ENCODE measurements around the gene IQSEC1. TPM values are rescaled to one million over a fixed set of nuclear protein-coding genes. Genes with fewer than 3 reads are reported as not detected.
A peak's percentile ranks its signal among the peaks of the same experiment; 100 is the strongest.

The IQSEC1 gene
- total and polyA plus RNA-seq, 2 donors, result 9.4 to 21.9 TPM

GRCh38 chr3:13034109-13034800 lies 39.0 kb downstream of the IQSEC1 start:
- peaks cover 4 to 21% of the 10 kb centered on the region in 2 donors for H3K4me1 ChIP-seq (ENCODE audit: control insufficient read depth in 2 of 2, insufficient read depth in 2 of 2, low read length in 2 of 2)
- H3K36me3 ChIP-seq (ENCODE audit: control insufficient read depth in 2 of 2, insufficient read depth in 2 of 2, low read length in 1 of 2), result no peaks in the 10 kb centered on the region
- H3K9me3 ChIP-seq (ENCODE audit: control insufficient read depth in 2 of 2, insufficient read depth in 1 of 2, low read length in 1 of 2), result no peaks in the 10 kb centered on the region
- no peak overlapping the region for H3K4me3 ChIP-seq (ENCODE audit: low read length in 2 of 2)
- H3K27ac ChIP-seq (ENCODE audit: low read depth in 1 of 2, low read length in 1 of 2), result no peak overlapping the region
- 93% methylated on average over 21 of the region's 21 CpGs for WGBS
- H3K27me3 ChIP-seq (ENCODE audit: control insufficient read depth in 2 of 2, insufficient read depth in 1 of 2, low read length in 1 of 2), result peaks cover 0 to 3% of the 10 kb centered on the region in 2 donors
- DNase-seq (ENCODE audit: low read depth in 6 of 9, low spot score in 9 of 9), result no peak

- Histone ChIP-seq H3K4me1 (ENCODE audit: control insufficient read depth in 2 of 2, insufficient read depth in 2 of 2, low read length in 2 of 2) (peaks cover 0 to 13% of the 10 kb centered on the region in 2 donors), H3K9me3 (ENCODE audit: control insufficient read depth in 2 of 2, insufficient read depth in 1 of 2, low read length in 1 of 2) (no peaks in the 10 kb centered on the region), H3K27me3 (ENCODE audit: control insufficient read depth in 2 of 2, insufficient read depth in 1 of 2, low read length in 1 of 2) (peaks cover 0 to 3% of the 10 kb centered on the region in 2 donors), H3K27ac (ENCODE audit: low read depth in 1 of 2, low read length in 1 of 2) (no peak overlapping the region), H3K36me3 (ENCODE audit: control insufficient read depth in 2 of 2, insufficient read depth in 2 of 2, low read length in 1 of 2) (no peaks in the 10 kb centered on the region), H3K4me3 (ENCODE audit: low read length in 2 of 2) (no peak overlapping the region)
- whole genome bisulfite sequencing, result 98% methylated on average over 13 of the region's 13 CpGs
- DNase-seq (ENCODE audit: low read depth in 6 of 9, low spot score in 9 of 9), result no peak
Measured at GRCh38 chr3:13032206-13032605, 41.0 kb downstream of the IQSEC1 start.

GRCh38 chr3:13031621-13032020 lies 41.6 kb downstream of the IQSEC1 start:
- WGBS, result 96% methylated on average over 7 of the region's 7 CpGs
- Histone ChIP-seq H3K36me3 (ENCODE audit: control insufficient read depth in 2 of 2, insufficient read depth in 2 of 2, low read length in 1 of 2) (no peaks in the 10 kb centered on the region), H3K27me3 (ENCODE audit: control insufficient read depth in 2 of 2, insufficient read depth in 1 of 2, low read length in 1 of 2) (peaks cover 0 to 3% of the 10 kb centered on the region in 2 donors), H3K4me3 (ENCODE audit: low read length in 2 of 2) (no peak overlapping the region), H3K27ac (ENCODE audit: low read depth in 1 of 2, low read length in 1 of 2) (no peak overlapping the region), H3K9me3 (ENCODE audit: control insufficient read depth in 2 of 2, insufficient read depth in 1 of 2, low read length in 1 of 2) (no peaks in the 10 kb centered on the region), H3K4me1 (ENCODE audit: control insufficient read depth in 2 of 2, insufficient read depth in 2 of 2, low read length in 2 of 2) (peaks cover 0 to 13% of the 10 kb centered on the region in 2 donors)
- no peak for DNase-seq (ENCODE audit: low read depth in 6 of 9, low spot score in 9 of 9)

GRCh38 chr3:13030684-13031083 lies 42.5 kb downstream of the IQSEC1 start:
- H3K4me1 ChIP-seq (ENCODE audit: control insufficient read depth in 2 of 2, insufficient read depth in 2 of 2, low read length in 2 of 2), result peaks cover 0 to 13% of the 10 kb centered on the region in 2 donors
- H3K27me3 ChIP-seq (ENCODE audit: control insufficient read depth in 2 of 2, insufficient read depth in 1 of 2, low read length in 1 of 2), result peaks cover 0 to 3% of the 10 kb centered on the region in 2 donors

GRCh38 chr3:13028010-13028821 lies 45.0 kb downstream of the IQSEC1 start:
- no peaks in the 10 kb centered on the region for H3K9me3 ChIP-seq (ENCODE audit: control insufficient read depth in 2 of 2, insufficient read depth in 1 of 2, low read length in 1 of 2)
- no peak for DNase-seq (ENCODE audit: low read depth in 6 of 9, low spot score in 9 of 9)
- H3K36me3 ChIP-seq (ENCODE audit: control insufficient read depth in 2 of 2, insufficient read depth in 2 of 2, low read length in 1 of 2), result no peaks in the 10 kb centered on the region
- WGBS, result 93% methylated on average over 11 of the region's 11 CpGs
- H3K27me3 ChIP-seq (ENCODE audit: control insufficient read depth in 2 of 2, insufficient read depth in 1 of 2, low read length in 1 of 2), result peaks cover 0 to 3% of the 10 kb centered on the region in 2 donors
- H3K4me3 ChIP-seq (ENCODE audit: low read length in 2 of 2), result no peak overlapping the region
- H3K27ac ChIP-seq (ENCODE audit: low read depth in 1 of 2, low read length in 1 of 2), result no peak overlapping the region
- peaks cover 2 to 9% of the 10 kb centered on the region in 2 donors for H3K4me1 ChIP-seq (ENCODE audit: control insufficient read depth in 2 of 2, insufficient read depth in 2 of 2, low read length in 2 of 2)

More at GRCh38 chr3:13030684-13031083, 42.5 kb downstream of the IQSEC1 start:
- Histone ChIP-seq H3K27ac (ENCODE audit: low read depth in 1 of 2, low read length in 1 of 2) (peak overlapping the region in 1 of 2 donors; percentile 40), H3K36me3 (ENCODE audit: control insufficient read depth in 2 of 2, insufficient read depth in 2 of 2, low read length in 1 of 2) (no peaks in the 10 kb centered on the region), H3K4me3 (ENCODE audit: low read length in 2 of 2) (no peak overlapping the region), H3K9me3 (ENCODE audit: control insufficient read depth in 2 of 2, insufficient read depth in 1 of 2, low read length in 1 of 2) (no peaks in the 10 kb centered on the region)
- WGBS, result 95% methylated on average over 9 of the region's 9 CpGs
- no peak for DNase-seq (ENCODE audit: low read depth in 6 of 9, low spot score in 9 of 9)

GRCh38 chr3:13027154-13027553 lies 46.1 kb downstream of the IQSEC1 start:
- 98% methylated on average over 7 of the region's 7 CpGs for WGBS
- Histone ChIP-seq H3K9me3 (ENCODE audit: control insufficient read depth in 2 of 2, insufficient read depth in 1 of 2, low read length in 1 of 2) (no peaks in the 10 kb centered on the region), H3K36me3 (ENCODE audit: control insufficient read depth in 2 of 2, insufficient read depth in 2 of 2, low read length in 1 of 2) (no peaks in the 10 kb centered on the region), H3K4me1 (ENCODE audit: control insufficient read depth in 2 of 2, insufficient read depth in 2 of 2, low read length in 2 of 2) (peaks cover 3 to 20% of the 10 kb centered on the region in 2 donors), H3K4me3 (ENCODE audit: low read length in 2 of 2) (no peak overlapping the region), H3K27ac (ENCODE audit: low read depth in 1 of 2, low read length in 1 of 2) (no peak overlapping the region), H3K27me3 (ENCODE audit: control insufficient read depth in 2 of 2, insufficient read depth in 1 of 2, low read length in 1 of 2) (peaks cover 0 to 3% of the 10 kb centered on the region in 2 donors)
- no peak for DNase-seq (ENCODE audit: low read depth in 6 of 9, low spot score in 9 of 9)

GRCh38 chr3:13026534-13026933 lies 46.7 kb downstream of the IQSEC1 start:
- 97% methylated on average over 3 of the region's 3 CpGs for WGBS
- Histone ChIP-seq H3K4me1 (ENCODE audit: control insufficient read depth in 2 of 2, insufficient read depth in 2 of 2, low read length in 2 of 2) (peaks cover 4 to 26% of the 10 kb centered on the region in 2 donors), H3K27ac (ENCODE audit: low read depth in 1 of 2, low read length in 1 of 2) (no peak overlapping the region), H3K27me3 (ENCODE audit: control insufficient read depth in 2 of 2, insufficient read depth in 1 of 2, low read length in 1 of 2) (no peaks in the 10 kb centered on the region), H3K9me3 (ENCODE audit: control insufficient read depth in 2 of 2, insufficient read depth in 1 of 2, low read length in 1 of 2) (no peaks in the 10 kb centered on the region), H3K36me3 (ENCODE audit: control insufficient read depth in 2 of 2, insufficient read depth in 2 of 2, low read length in 1 of 2) (no peaks in the 10 kb centered on the region), H3K4me3 (ENCODE audit: low read length in 2 of 2) (no peak overlapping the region)
- no peak for DNase-seq (ENCODE audit: low read depth in 6 of 9, low spot score in 9 of 9)

GRCh38 chr3:13025778-13026518 lies 47.3 kb downstream of the IQSEC1 start:
- H3K27me3 ChIP-seq (ENCODE audit: control insufficient read depth in 2 of 2, insufficient read depth in 1 of 2, low read length in 1 of 2), result no peaks in the 10 kb centered on the region
- H3K9me3 ChIP-seq (ENCODE audit: control insufficient read depth in 2 of 2, insufficient read depth in 1 of 2, low read length in 1 of 2), result no peaks in the 10 kb centered on the region
- no peak overlapping the region for H3K27ac ChIP-seq (ENCODE audit: low read depth in 1 of 2, low read length in 1 of 2)
- no peak for DNase-seq (ENCODE audit: low read depth in 6 of 9, low spot score in 9 of 9)
- H3K36me3 ChIP-seq (ENCODE audit: control insufficient read depth in 2 of 2, insufficient read depth in 2 of 2, low read length in 1 of 2), result no peaks in the 10 kb centered on the region
- H3K4me3 ChIP-seq (ENCODE audit: low read length in 2 of 2), result no peak overlapping the region
- peaks cover 9 to 28% of the 10 kb centered on the region in 2 donors for H3K4me1 ChIP-seq (ENCODE audit: control insufficient read depth in 2 of 2, insufficient read depth in 2 of 2, low read length in 2 of 2)
- 97% methylated on average over 10 of the region's 10 CpGs for WGBS

All from thymus (tissue), 11 donors.